DMS53 (cell line): ENCODE measurements around the gene DNTTIP2.
"Not testable (repeated sequence)": the region's sequence is repeated elsewhere in the genome, so short reads cannot be mapped to it uniquely, and the experiment has no call there.

Experiments
- DNase-seq: peaks from one replicate; lab custom pipeline; 2025; lab: John Stamatoyannopoulos, UW

DNTTIP2 gene

DNA sequence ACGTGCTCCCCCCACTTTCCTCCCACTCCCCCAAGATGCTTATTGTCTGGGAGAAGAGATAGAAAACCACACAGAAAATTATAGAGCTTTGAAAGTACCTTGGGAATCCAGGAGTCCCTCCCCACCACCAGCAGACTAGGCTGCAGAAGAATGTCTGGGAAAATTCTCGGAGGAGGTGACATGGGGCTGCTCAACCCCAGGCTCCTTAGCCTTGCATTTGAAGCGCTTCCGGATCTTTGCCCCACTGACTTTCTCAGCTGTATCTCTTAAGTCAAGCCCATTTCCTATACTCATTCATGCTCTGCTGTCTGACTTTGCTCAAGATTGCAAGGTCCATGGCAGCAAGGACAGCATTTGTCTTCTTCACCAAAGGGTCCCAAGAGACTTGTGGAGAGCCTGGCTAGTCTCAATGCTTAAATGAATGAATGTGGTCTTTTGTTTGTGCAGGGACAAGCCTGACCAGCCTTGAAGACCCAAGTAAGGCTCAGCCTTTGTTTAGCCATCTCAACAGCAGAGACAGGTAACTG is 38.0 kb downstream of the DNTTIP2 start:
- DNase-seq = no peak

DNA sequence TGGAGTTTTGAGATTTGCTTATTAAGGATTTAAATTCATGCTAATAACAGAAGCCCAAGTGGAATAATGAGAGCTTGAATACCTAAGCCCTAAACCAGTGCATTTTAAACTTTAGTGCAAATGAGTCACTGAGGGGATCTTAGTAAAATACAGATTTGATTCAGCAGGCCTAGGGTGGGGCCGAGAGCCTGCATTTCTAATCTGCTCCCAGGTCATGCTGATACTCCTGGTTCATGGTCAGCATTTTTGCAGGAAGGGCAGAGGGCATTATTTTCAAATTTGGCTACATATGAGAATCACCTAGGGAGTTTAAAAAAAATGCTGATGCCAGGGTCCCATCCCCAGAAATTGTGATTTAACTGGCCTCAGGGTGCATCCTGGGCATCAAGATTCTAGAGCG is 39.3 kb downstream of the DNTTIP2 start:
- DNase-seq = no peak

- no peak for DNase-seq
These were observed 39.7 kb downstream of the DNTTIP2 start for GRCh38 chr1:93839307-93839706.

- no peak for DNase-seq
These were observed 41.0 kb downstream of the DNTTIP2 start for GRCh38 chr1:93837961-93838360.

DNA sequence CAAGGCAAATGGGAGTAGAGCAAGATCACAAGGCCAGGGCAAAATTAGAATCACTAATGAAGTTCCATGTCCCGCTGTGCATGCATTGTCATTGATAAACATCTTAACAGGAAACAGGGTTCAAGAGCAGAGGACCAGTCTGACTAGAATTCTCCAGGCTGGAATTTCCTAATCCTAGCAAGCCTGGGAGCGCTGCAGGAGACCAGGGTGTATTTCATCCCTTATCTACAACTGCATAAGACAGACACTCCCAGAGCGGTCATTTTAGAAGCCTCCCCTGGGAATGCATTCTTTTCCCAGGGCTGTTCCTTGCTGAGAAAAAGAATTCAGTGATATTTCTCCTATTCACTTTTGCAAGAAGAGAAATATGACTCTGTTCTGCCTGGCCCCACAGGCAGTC is 45.7 kb downstream of the DNTTIP2 start:
- not testable (repeated sequence) for DNase-seq

DNA sequence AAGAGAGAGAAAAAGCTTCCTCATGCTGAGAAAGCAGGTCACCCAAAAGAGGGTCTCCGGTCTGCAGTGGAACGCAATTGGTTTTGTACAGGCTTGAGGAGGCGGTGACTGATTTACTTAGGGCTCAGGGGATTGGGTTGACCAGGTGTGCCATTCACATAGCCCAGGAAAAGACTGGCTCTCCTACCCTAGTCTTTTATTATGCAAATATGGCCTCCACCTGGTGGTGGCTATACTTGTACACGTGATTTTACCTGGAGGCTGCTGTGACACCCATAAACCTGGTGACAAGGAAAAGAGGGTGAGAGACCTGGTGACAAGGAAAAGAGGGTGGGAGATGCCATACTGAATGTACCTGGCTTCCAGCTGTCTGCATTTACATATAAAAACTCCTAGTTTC is 49.9 kb downstream of the DNTTIP2 start:
- DNase-seq = peak; percentile 39

- DNase-seq = no peak
These were observed 50.6 kb downstream of the DNTTIP2 start for GRCh38 chr1:93828367-93828755.

DNA sequence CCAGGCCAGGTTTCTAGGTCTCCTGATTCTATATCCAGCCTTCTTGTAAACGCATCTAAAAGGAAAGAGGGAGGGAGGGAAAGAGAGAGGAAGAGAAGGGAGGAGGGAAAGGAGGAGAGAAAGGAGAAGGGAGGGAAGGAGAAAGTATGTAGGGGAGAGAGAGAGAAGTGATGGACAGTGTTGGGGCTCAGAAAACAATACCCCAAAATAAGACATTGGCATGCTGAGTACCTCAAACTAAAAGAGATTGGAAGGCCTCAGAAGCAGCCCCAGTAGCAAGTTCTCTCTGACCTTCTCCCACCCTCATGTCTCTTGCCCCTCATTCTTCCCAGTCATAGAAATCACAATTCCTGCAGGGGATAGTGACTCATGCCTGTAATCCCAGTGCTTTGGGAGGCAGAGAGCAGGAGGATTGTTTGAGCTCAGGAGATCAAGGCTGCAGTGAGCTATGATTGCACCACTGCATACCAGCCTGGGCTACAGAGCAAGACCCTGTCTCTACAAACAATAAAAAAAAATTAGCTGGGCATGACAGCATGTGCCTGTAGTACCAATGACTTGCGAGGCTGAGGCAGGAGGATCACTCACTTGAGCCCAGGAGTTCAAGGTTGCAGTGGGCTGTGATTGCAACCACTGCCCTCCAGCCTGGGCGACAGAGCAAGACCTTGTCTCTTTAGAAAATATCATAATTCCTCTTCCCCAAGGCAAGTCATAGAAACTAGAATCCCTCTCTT is 51.2 kb downstream of the DNTTIP2 start:
- DNase-seq = no peak

DNA sequence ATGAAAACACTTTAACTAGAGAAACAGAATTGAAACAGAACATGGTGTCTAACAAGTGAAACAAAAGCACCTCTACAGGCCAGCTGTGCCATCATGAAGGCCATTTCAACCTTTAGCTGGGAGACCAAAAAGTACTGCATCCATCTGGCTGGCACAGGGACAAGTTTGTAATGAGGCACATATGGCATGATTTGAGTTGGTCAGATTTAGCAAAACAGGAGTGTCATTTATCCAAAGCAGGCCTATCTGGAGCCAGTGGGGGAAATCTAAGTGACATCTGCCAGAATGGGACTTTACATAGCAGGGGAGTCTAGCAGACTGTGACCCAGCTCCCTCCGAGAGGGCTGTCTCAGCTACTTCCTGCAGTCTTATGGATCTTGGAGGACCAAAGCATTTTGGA is 51.9 kb downstream of the DNTTIP2 start:
- peak; percentile 35 for DNase-seq

DNA sequence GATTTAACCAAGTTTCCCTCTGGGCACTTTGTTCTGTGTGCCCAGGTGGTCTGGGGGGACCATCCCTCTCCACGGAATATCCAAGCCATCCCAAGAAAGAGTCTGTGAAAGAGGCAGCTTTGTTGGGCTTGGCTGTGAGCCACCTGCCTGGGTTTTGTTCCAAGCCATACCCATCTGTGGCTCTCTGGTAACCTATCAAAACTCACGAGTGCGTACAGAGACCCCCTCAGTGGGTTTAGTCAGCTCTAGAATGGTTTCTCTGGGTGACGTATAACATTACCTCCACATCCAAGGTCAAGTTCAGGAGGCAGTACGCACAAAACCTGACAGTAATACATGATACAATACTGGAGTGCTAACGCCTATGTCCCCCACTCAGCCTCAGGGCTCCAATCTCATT is 54.2 kb downstream of the DNTTIP2 start:
- no peak for DNase-seq

GRCh38 chr1:93822730-93823425 is 56.1 kb downstream of the DNTTIP2 start:
- DNase-seq = no peak

- DNase-seq = no peak
These were observed 57.4 kb downstream of the DNTTIP2 start for GRCh38 chr1:93821423-93822144.

- no peak for DNase-seq
These were observed 58.2 kb downstream of the DNTTIP2 start for GRCh38 chr1:93820554-93821422.

DNA sequence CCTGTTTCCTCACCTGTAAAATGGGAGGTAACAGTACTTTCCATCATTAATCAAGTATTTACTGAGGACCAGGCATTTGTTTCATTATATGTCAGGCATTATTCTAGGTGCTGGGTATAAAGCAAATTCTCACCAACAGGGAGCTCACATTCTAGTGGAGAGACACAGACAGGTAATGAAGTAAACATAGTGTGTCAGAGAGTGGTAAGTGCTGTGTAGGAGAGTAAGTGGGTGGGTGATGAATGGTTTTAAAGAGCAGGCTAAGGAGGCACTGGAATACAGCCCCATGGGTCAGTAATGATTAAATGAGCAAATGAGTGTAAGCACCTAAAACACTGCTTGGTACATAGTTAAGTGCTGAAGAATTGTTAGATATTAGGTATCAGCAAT is 60.4 kb downstream of the DNTTIP2 start:
- no peak for DNase-seq

GRCh38 chr1:93817819-93818569 is 61.0 kb downstream of the DNTTIP2 start:
- DNase-seq = no peak

DNA sequence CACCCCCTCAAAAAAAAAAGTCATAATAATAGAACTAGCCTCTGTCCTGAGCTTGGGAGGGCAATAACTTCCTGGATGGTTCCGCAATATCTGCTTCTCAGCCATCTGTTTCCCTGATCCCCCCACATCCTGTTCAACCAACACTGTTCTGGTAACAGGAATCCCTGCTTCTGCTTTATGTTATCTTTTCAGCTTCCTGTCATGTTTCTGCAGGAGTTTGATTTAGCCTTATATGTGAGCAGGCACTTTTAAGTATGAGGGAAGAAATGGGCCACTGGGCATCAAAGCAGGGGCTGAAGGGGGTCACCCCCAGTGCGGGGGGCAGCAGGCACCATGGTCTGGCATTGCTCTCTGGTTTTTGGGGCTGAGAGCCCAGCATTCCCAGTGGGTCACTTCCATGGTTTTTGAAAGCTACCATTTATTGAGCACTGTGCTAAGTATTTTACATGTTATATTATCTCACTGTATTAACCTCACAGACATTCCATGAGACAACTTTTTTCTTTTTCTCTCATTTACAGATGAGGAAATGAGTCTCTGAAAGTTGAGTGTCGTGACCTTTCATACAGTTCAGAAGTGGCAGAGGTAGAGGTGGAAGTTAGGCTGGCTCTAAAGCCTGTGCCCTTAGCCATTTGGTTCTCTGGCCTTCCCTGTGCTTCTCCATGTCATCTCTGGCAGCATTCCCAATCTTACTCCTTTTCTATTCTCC is 61.9 kb downstream of the DNTTIP2 start:
- DNase-seq = no peak
